Measurements from ENCODE around the gene RRP1B.
"Not testable (repeated sequence)": the region's sequence is repeated elsewhere in the genome, so short reads cannot be mapped to it uniquely, and the experiment has no call there.

Gene RRP1B

DNA sequence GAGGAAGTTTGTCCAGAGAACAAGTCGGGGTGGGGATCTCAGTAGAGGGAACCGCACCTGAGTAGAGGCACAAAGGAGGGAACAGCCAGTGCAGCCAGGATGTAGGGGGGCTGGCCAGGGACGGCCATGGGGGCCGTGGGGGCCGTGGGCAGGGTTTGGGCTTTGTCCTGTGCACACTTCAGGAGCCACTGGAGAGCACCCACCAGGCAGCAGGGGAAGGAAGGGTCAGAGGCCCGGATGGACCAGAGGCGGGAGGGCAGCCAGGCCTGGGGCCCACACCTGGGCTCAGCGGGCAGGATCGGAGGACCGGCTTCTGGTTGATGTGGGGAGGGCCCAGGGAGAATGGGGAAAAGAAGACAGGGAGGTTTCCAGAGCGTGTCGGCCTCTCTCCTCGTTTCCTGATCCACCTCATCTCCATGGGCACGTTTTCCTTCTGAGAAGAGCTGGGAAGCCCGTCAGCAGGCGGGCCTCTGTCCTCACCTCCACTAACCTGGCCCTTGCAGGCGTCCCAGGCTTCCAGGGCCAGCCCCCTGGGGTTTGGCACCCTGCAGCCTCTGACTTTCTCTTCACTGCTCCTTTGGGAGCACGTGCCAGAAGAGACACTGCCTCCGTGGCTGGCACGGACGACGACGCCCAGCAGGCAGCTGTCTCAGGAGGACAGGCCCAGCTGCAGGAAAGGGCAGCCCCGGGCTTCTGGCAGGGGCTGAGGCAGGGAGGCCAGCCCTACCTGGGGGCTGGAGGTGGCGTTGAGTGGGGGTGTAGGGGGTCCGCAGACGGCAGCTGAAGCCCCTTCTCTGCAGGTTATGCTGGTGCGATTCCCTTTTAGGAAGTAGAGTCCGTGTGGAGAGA is 42.8 kb downstream of the RRP1B start:
- peak; percentile 58 for DNase-seq

DNA sequence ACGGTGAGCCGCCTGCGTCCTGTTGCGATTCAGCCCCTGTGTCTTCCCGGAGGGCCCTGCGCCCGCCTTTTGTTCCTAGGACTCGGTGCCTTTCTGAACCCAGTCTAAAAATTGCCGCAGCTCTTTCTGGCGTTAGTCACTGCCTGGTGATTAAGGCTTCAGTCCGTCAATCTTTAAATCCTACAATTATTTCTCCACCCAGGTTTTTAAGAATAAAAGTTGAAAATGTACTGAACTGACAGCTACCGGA is 43.4 kb downstream of the RRP1B start:
- no peak for DNase-seq

DNA sequence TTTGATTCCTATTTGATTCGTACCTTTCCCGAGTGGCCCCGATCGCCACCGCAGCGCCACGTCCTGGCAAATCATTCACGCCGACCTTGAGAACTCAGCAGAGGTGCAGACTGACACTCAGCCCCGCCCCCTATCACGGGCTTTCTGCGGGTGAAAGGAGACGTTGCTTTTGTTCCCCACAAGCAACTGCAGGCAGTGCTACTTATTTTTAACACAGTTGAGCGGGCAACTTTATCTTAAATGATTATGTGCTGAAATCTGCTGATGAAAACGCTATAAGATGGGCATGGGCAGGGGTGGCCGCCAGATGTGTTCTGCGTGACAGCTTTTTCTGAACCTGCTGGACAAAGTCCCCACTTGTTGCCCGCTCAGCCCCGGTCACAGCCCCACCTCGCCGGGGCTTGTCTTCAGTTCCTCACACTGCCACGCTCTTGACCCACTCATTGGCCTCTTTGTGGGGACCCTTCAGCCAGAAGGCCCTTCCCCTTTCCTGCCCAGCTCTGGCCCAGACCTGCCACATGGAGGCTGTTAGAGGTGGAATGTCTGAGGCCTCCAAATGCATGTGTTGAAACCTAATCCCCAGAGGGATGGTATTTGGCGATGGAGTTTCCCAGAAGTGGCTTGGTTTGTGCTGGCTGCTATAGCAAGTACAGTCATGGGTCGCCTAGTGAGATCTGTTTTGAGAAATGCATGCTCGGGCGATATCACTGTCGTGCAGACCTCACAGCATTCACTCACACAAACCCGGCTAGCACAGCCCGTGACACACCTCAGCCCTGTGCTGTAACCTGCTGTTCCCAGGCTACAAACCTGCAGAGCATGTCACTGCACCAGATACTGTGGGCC is 43.9 kb downstream of the RRP1B start:
- peak; percentile 71 for DNase-seq

DNA sequence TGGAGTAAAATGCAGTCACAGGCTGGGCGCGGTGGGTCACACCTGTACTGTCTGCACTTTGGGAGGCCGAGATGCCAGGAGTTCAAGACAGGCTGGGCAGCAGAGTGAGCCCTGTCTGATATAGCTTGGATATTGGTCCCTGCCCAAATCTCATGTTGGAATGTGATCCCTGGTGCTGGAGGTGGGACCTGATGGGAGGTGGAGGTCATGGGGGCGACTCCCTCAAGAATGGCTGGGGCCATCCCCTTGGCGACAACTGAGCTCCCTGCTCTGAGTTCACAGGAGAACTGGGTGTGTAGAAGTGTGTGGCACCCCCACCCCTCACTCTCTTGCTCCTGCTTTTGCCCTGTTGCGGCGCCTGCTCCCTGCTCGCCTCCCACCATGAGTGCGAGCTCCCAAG is 48.1 kb downstream of the RRP1B start:
- no peak for DNase-seq

DNA sequence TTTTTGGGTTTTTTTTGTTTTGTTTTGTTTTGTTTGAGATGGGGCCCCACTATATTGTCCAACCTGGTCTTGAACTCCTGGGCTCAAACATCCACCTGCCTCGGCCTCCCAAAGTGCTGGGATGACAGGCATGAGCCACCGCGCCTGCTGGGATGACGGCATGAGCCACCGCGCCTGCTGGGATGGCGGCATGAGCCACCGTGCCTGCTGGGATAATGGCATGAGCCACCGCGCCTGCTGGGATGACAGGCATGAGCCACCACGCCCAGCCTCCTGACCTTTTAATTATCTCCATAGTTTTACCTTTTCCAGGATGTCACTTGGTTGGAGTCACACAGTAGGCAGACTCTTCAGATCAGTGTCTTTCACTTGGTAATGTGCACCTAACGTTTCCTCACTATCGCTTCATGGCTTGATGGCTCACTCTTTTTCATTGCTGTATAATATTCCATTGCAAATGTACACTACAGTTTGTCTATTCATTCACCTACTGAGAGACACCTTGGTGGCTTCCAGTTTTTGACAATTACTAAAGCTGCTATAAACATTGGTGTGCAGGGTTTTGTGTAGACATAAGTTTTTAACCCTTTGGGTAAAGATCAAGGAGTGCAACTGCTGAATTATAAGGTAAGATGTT is 49.5 kb downstream of the RRP1B start:
- no peak for DNase-seq

DNA sequence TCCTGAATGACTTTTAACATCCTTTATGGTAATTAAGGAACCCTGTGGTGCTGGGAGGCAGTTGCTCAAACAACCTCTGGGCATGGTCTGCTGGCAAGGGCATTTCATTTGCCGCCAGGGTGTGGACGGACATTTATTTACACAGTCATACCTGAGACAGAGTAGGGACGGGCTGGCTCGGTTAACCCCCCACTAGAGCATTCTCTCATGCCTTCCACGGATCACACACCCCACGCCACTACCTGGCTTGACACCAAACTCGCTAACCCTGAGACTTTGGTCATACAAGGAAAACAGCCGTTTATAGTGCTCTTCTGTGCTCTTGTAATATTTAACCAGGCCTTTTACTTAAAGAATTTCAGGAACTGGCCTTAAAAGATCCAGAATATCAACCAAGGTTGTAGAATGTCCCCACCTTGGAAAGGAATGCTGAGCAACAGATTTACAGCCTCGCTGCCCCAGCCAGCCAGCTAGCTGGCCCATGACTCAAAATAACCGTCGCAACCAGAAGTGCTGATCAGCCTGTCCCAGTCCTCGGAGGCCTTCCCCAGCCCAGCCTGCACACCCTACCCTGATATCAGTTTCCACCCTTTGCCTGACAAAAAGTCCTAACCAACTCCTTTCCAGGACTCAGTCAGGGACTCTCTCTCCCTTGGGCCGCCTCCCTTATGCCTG is 53.0 kb downstream of the RRP1B start:
- no peak for DNase-seq

DNA sequence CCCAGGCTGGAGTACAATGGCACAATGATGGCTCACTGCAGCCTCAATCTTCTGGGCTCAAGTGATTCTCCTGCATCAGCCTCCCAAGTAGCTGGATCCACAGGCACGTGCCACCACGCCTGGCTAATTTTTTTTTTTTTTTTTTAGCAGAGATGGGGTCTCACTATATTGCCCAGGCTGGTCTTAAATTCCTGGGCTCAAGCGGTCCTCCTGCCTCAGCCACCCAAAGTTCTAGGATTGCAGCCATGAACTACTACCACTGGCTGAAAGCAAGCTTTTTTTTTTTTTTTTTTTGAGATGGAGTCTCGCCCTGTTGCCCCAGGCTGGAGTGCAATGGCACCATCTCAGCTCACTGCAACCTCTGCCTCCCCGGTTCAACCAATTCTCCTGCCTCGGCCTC is 53.8 kb downstream of the RRP1B start:
- not testable (repeated sequence) for DNase-seq

DNA sequence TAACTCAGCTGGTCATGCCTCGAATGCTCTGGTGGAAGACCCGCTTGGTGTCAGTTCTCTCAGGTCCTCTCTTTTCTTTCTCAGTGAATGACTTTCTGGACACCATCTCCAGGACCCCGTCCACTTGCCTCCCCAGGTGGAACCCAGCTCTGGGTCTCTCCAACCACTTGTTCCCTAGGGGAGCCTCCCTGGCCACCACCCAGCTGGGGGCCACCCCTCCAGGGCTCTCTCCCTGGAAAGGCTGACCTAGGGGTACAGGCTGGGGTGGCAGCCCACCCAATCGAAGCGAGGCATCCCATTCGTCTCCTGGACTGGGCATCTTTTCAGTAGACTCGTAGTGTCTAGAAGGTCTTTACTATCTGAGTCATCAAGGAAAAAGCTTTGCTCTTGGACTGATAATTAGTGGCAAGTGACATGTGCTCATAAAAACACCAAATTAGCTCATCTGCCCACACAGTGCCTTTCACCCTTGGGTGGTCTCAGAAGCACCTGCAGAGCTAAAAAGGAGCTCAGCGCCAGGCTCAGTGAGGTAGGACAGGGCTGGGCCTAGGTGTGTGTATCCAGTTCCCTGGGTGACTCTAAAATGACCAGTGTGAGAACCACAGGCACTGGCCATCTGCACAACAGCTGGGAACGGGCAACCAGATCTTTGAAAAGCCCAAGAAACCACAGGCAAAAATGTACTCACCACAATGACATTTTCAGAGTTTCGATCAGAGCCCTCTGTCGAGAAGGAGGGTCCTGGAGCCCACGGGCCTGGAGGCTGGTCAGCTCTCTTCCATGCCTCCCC is 57.2 kb downstream of the RRP1B start:
- no peak for DNase-seq

DNA sequence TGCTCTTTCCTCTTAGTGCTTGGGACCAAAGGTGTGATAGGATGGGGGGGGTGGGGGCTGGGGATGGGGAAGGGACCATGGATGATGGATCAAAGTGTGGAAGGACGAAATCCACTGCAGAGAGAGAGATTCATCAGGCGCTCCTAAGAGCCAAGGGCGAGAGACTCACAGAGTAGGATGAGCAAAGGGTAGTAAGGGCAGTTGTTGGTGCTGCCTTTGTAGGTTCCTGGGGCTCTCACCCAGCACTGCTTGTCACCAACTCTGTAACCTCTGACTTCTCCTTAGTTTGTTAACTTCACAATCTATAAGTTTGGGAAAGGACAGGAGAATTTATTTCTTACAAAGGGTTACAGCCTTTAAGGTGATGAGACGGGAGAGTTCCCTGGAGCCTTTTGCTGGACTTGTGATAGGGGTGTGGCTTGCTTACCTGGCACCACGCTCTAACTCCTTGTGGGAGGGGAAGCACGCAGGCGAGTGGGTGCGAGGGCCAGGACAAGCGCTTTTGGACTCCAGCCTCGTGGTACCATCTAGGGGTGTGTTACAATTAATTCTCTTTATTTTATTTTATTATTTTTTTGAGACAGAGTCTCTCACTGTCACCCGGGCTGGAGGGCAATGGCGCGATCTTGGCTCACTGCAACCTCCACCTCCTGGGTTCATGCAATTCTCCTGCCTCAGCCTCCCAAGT is 58.0 kb downstream of the RRP1B start:
- no peak for DNase-seq

DNA sequence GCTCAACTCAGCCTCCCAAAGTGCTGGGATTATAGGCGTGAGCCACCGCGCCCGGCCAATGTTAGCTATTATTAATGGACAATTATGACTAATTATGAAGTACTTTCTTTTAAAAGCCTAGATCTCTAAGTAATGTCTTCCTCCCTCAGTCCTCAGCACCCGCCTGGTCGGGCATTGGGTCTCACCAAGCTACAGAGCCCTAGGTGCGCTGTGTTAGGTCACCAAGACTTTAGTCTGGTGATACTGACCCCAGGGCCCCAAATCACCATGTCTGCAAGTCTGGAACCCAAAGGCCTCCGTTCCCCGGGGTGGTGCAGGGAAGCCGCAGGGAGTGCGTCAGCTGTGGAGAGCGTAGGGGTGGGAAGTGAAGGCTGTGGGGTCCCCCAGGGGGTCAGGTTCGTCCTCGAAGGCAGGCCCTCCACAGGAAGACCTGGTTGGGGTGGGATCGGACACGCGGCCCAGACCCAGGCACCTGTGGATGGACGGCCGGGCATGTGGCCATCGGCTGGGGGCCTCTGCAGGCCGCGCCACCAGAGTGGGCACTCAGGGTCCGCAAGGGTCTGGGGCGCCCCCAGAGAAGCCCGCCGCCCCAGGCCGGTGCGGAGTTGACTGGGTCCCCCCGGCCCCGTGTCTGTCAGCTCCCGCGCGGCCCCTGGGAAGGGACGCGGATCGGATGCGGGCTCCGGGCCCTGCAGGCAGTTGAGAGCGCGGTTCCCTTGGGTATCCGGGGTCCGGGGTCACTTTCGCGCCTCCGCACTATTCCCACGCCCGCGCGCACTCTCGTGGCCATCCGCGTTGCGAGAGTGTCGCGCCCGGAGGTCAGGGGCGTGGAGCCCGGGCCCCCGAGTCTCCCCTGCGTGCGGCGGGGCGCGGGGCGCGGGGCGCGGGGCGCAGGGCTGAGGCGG is 58.9 kb downstream of the RRP1B start:
- DNase-seq = peak; percentile 82

DNA sequence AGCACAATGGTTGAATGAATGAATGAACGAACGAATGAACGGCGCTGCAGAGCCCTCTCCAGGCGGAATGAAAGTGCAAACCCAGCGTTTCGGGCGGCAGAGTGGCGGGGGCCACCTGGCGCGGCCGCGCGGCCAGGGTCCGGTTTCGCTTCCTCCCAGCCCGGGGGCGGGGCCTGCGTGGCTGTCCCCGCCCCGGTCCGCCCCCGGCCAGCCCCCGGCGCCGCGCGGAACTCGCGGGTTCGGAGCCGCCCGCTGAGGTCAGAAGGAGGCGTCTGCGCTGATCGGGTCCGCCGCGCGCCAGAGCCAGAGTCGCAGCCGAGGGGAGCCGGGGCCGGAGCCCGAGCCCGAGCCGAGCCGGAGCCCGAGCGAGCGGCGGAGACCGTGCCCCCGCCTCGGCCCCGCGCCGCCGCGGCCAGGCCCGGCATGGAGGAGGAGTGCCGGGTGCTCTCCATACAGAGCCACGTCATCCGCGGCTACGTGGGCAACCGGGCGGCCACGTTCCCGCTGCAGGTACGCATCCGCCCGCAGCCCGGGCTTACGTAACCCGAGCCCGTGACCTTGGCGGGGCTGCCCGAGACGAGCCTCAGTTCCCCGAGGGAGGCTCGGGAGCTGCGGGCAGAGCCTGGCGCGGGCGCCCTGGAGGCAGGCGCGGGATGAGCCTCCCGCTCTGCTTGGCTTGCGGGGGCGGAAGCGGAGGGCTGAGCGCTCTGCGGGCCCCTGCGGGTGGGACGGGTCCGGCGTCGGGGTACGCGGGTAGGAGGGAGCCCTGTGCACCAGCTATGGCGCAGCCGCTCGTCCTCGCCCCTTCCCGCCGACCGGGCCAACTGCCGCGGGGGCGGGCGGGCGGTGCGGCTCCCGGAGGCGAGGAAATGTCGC is 59.8 kb downstream of the RRP1B start, which contains the start of gene PDXK:
TSS of gene PDXK (plus strand) at position 258 of the 876 bp plus-strand sequence. CDS start at position 424, 166 bp downstream.
- DNase-seq = peak; percentile 79

DNA sequence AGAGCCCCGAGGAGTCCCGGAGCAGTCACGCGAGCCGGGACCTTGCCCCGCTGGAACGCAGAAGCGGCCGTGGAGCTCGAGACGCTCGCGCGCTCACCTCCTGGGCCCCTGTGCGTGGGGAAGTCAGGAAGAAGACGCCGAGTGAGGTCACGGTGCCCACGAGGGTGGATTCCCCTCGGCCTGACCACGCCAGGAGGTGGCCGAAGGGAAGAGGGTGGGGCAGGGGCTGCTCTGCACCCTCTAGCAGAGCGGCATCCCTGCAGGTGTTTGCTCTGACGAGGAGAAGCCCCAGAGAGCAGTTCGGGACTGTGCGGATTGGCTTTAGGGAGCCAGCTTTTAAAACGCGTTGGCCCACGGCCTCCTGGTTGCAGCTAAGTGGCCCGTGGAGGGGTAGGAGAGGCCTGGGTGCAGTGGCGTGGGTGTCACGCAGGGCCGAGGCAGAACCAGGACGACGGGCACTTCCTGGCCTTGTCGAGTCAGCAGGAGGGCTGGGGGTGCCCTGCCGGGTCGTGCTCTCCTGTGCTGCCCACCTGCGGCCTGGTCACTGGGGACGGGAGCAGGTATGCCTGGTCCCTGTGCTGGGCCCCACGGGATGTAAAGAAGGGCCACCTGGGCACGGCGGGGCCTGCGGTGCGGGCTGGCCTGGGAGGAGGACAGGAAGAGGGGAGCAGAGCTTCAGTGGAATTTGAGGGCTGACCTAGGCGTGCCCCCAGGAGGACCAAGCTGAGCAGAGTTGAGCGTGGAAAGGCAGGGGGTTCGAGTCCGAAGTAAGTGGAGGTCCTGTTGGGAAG is 60.6 kb downstream of the RRP1B start:
- DNase-seq = no peak

DNA sequence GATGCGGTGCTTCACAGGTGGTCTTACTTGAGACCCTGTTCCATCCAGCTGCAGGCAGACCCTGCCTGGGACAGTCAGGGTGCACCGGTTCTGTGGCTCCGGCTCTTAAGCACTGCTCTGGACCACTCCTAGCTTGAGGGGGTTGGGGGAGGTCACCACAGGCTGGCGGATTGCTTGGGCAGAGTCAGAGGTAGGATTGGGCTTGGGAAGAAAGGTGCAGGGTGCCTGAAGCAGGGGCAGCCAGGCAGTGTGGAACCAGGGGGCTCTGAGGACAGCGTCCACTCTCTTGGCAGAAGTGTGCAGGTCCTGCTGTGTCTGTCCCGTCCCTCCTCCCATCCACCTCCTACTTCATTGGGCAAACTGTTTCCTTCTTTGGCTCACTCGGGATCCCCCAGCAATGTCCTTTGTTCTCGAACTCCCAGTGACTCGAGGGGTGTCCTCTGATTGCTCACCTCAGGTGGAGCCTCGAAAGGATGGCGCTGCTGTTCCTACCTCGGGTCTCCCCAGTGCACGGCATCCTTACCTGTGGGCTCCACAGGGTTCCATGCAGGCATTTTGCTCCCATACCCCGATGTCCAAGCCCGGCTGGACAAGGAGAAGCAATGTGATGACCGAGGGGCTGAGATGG is 61.3 kb downstream of the RRP1B start:
- DNase-seq = no peak

DNA sequence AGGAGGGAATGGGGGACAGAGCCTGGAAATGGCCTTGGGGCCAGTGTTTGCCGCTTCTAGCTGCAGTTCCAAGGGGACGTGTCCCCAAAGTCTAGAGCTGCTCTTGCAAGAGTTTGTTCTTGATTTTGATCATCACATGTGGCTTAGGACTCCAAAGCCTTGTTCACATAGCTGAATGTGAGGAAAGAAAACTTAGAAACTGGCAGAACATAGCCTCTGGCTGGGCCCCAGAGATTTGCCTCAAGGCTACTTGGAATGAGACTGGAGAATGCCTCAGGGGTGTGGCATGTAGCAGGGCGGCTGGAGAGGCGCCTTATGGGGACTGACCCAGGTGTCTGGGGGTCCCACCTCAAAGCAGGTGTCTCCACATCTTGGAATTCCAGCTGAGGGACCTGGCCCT is 61.8 kb downstream of the RRP1B start:
- no peak for DNase-seq

DNA sequence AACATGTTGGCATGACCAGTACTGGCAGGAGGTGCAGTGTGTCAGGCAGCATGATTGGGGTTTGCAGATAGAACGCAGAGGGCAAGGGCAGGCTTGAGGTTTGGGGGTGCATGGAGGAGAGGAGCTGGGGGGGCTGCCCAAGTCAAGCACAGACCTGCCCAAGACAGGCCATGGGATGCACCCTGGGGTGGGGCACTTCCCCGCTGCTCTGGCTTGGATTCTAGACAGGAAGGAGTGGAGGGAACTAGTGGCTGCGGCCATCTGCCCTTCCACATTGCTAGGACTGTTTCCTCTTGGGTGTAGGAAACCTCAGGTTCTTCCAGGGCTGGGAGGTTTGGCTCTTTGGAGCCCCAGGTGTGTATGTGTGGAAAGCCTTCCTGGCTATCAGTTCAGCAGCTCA is 62.6 kb downstream of the RRP1B start:
- DNase-seq = no peak

DNA sequence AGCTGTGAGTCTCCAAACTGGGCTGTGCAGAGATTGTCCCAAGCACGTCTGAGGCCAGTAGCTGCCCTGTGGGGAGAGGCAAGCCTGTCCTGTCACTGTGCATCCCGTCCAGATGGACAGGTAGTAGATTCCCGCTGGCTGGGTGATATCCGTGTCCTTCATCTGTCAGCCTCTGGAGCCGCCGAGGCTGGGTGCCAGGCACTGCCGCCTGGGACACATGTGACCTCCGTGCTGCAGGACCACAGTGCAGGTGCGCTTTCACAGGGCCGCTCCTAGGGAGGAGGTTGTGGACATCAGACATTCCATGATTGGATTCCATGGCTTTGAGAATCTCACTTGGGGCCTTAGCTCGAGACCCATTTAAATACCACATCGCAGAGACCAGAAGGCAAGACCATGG is 64.3 kb downstream of the RRP1B start:
- no peak for DNase-seq

DNA sequence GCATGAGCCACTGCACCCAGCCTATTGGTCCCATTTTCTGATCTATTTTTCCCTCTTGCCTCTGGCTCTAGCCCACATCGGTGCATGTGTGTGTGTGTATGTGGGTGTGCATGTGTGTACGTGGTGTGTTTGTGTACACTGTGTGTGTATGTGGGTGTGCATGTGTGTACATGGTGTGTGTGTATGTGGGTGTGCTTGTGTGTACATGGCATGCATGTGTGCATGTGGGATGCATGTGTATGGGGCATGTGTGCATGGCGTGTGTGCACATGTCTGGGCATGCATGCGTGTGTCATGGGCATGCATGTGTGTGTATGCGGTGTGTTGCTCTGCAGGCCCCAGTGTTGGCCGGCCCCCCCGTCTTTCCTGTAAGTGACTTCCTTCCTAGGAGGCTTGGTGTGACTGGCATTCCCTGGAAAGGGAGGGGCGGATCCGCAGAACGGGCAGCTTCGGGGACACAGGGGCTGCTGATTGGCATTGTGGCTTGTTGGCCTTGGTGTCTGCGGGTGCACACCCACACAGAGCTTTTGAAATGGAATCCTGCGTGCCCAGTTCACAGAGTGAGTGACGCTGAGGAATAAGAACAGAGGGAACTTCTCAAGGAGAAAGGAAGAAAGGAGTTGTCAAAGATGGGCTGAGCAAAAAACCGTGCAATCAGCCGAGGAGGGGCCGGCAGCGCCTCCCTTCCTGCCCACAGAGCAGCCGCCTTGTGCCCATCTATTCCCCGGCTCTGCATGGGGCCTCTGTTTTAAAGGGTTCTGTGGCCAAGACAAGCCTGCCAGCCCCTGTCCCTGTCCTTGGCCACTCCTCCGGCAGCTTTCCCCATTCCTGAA is 67.5 kb downstream of the RRP1B start:
- DNase-seq = no peak
